GM21515 (cell line): ENCODE measurements around the gene RAPGEF1.

Experiments
- ATAC-seq: cut with Tn5 transposase; IDR thresholded peaks from one replicate; pipeline ENCODE4 v1.9.1; 2021; ENCODE audit not compliant: unreplicated experiment

RAPGEF1 gene, protein sequence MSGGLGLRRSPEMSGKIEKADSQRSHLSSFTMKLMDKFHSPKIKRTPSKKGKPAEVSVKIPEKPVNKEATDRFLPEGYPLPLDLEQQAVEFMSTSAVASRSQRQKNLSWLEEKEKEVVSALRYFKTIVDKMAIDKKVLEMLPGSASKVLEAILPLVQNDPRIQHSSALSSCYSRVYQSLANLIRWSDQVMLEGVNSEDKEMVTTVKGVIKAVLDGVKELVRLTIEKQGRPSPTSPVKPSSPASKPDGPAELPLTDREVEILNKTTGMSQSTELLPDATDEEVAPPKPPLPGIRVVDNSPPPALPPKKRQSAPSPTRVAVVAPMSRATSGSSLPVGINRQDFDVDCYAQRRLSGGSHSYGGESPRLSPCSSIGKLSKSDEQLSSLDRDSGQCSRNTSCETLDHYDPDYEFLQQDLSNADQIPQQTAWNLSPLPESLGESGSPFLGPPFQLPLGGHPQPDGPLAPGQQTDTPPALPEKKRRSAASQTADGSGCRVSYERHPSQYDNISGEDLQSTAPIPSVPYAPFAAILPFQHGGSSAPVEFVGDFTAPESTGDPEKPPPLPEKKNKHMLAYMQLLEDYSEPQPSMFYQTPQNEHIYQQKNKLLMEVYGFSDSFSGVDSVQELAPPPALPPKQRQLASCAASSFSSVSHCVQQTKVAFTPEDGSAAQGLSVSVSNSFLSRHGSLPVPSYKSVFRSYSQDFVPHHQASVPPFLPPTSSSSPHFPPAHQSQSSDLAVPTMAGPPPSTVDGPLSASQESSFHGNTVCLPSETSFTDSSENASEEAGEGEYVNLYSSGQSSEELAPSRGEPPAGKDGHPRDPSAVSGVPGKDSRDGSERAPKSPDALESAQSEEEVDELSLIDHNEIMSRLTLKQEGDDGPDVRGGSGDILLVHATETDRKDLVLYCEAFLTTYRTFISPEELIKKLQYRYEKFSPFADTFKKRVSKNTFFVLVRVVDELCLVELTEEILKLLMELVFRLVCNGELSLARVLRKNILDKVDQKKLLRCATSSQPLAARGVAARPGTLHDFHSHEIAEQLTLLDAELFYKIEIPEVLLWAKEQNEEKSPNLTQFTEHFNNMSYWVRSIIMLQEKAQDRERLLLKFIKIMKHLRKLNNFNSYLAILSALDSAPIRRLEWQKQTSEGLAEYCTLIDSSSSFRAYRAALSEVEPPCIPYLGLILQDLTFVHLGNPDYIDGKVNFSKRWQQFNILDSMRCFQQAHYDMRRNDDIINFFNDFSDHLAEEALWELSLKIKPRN (N-terminal part only)

DNA sequence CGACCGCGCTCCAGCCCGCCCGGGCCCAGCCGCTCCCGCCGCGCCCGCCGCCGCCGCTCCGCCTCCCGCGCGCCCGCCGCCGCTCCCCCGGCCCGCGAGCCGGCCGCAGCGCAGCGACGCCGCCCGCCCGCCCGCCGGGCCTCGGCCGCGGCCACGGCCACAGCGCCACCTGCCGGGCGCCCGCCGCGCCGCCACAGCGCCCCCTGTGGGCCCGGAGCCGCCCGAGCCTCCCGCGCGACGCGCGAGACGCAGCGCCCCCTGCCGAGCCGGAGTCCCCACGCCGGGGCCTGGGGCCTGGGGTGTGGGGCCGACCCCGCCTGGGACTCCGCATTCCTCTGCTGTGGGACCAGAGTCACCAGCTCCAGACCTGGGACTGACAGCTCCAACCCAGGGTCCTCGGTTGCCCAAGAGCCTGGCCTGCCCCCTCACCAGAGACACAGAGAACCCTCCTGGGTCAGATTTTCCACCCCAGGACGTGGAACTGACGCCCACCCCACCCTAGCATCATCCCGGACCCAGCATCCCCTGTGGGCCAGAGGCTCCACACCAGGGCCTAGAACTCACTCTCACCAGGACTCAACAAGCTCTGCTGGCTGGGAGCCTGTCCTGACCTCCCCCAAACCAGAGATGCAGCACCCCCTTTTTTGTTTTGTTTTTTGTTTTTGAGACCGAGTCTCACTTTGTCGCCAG, at the start of gene RAPGEF1:
RAPGEF1 (minus strand) TSS at position 118 of the 690 bp plus-strand sequence. CDS start 246 bp downstream, outside the sequence.
- peak; percentile 51 for ATAC-seq

- ATAC-seq: no peak
Observed at GRCh38 chr9:131788851-131789250, 49.0 kb upstream of the RAPGEF1 start.

- no peak for ATAC-seq
Observed at GRCh38 chr9:131787838-131788237, 48.0 kb upstream of the RAPGEF1 start.

GRCh38 chr9:131784748-131785501, 45.0 kb upstream of the RAPGEF1 start:
- no peak for ATAC-seq

DNA sequence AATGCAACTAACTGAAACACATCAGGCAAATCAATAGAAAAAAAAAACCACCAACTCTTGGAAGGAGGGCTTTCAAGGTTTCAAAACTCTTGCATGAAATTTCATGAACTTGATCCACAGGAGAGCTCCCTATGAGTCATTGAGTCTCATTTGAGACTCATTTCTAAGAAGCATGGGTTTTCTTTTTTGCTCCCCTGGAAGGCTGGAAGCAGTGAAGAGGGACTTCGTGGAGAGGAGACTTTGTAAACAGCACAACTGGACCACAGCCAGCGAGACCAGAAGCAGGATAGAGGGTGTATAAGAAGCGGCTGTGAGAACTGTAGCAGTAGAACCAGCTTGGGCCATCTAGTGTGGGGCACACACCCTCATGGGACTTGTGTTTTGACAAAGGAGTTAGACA, 41.2 kb upstream of the RAPGEF1 start:
- ATAC-seq: no peak

DNA sequence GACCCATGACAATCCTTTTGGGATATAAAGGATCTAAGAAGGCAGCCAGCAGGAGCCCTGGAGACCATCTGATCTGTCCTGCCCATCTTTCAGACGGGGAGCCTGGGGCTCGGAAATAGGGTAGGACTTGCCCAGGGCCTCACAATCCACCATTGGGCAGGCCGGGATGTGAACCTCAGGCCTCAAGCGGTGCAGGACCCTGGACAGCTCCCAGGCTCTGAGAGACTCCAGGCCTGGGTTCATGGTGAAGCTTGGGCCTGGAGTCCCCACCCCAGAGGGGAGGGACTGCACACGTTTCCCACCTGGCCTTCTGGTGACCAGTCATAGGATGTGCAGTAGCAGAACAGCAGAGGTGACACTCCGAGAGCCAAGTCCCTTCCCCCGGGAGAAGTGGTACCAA, 36.6 kb upstream of the RAPGEF1 start:
- no peak for ATAC-seq

DNA sequence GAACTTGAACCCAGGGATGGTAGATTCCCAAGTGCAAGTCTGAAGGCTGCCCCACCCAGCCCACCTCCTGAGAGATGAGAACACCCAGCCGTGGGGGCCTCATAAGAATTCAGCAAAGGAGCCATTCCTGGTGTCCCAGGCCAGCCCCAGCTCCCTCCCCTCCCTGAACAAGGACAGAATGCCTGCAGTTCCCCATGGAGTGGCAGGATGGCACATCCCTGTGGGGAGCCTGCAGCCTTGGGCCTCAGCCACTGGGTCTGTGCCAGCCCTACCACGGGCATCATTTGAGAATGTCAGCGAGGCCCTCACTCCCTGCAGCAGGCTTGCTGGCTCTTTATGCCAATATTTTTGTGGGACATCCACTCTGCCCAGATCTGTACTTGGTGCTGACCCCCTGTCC, 36.2 kb upstream of the RAPGEF1 start:
- no peak for ATAC-seq

DNA sequence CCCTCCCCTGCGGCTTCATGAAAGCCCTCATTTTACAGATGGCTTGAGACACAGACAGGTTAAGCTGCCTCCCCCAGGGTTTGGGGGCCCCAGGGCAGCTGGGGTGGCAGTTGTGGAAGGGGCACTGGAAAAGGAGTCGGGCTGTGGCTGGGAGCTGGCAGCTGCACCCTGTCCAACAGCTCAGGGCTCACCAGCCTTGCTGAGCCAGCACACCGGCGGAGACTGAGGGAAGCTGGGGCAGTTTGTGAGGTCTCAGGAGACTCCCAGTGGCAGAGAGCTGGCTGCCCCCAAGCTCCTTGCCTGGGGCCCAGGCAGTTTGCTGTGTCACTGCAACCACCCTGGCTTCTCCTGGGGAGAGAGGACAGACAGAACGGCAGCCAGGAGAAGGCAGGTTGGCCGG, 34.8 kb upstream of the RAPGEF1 start:
- ATAC-seq: no peak

GRCh38 chr9:131773911-131774379, 34.1 kb upstream of the RAPGEF1 start:
- ATAC-seq: no peak

DNA sequence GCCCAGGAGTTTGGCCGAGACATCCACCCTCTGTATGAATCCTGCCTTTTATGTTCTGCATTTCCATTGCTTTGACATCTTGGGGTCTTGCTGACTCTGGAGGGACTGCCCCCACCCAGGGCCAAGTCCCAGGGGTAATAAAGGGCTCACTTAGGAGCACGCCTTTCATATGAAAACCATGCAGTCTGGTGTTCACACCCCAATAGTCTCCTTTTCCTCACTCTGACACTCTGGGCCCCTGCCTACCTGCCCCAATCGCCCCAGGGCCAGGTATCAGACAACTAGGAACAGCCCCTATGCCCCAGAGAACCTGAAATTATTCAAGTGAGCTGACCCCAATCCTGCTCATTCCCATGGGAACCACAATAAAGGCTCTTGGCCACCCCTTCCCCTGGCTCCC, 33.1 kb upstream of the RAPGEF1 start:
- no peak for ATAC-seq

DNA sequence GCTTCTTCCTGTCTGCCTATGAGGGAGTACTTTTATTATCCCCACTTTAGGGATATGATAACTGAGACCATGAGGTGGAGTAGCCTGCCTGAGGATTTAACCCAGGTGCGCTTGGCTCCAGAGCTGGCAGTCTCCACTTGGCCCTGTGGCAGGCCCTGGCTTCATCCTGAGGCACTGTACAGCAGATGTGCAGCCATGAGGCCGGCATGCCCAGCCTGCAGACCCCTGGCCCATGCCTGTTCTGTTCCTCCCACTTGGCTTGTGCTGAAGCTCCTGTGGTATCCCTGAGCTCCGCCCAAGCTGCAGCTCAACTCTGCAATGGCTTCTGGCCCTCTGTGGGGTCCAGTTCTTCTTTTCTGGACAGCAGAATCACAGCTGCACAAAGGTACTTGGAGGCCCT, 31.8 kb upstream of the RAPGEF1 start:
- ATAC-seq: no peak

GRCh38 chr9:131769361-131769760, 29.5 kb upstream of the RAPGEF1 start:
- no peak for ATAC-seq

GRCh38 chr9:131764568-131764967, 24.7 kb upstream of the RAPGEF1 start:
- no peak for ATAC-seq

- no peak for ATAC-seq
Observed at GRCh38 chr9:131762356-131762932, 22.6 kb upstream of the RAPGEF1 start.

GRCh38 chr9:131759017-131759647, 19.3 kb upstream of the RAPGEF1 start:
- no peak for ATAC-seq

GRCh38 chr9:131757549-131757948, 17.7 kb upstream of the RAPGEF1 start:
- ATAC-seq: no peak

DNA sequence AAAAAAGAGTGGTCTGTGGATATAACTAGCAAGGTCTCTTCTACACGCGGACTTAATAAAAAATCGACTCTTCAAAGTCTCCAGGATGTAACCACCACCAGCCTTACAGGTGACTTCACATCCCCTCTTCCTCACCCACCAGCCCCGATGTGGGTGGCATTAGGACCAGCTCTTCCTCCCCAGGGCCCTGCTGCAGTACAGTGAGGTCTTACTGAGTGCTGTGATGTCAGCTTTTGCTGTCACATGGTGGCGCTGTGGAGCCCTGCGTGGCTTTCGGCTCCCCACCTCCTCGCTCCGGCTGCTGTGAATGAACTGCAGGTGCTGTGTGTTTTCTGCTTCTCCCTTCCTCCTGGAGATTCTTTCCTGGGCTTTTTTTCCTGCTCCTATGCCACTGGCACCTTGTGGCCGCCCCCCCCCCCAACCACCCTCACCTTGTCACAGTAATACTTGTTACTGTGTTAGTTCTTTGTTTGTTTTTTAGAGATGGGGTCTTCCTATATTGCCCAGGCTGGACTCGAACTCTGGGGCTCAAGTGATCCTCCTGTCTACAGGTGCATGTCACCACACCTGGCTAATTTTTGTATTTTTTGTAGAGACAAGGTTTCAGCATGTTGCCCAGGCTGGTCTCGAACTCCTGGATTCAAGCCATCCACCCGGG, 15.8 kb upstream of the RAPGEF1 start:
- peak; percentile 63 for ATAC-seq

GRCh38 chr9:131754846-131755245, 15.0 kb upstream of the RAPGEF1 start:
- no peak for ATAC-seq
